Ovary (tissue), 3 donors: ENCODE data around the gene NEO1.

ENCODE experiments used
- CTCF ChIP-seq, 3 donors: fragments of 450-650 bp in 2 of 3; fragments of 200-600 bp in 1 of 3; IDR thresholded peaks; one replicate each; pipeline versions ENCODE4 v1.5.1 to v1.8.0; 2016 to 2022; ENCODE audit warnings: antibody characterized with exemption in 3 of 3, mild to moderate bottlenecking in 1 of 3
- EP300 ChIP-seq: sonication (generic); formaldehyde crosslinking; IDR thresholded peaks from one replicate; pipeline ENCODE4 v1.6.1; 2017; ENCODE audit warnings: antibody characterized with exemption
- POLR2A ChIP-seq: fragments of 450-650 bp; IDR thresholded peaks from one replicate; pipeline ENCODE4 v1.6.1; 2017; ENCODE audit warnings: antibody characterized with exemption, mild to moderate bottlenecking, moderate library complexity
- donor health status: DM: no; HTN: no; CAD: no.

GRCh38 chr15:73114064-73114463 lies 61.8 kb downstream of the NEO1 start:
- TF ChIP-seq CTCF (IDR thresholded peaks at IDR 0.05) = no peak
- no peak for TF ChIP-seq POLR2A
- TF ChIP-seq EP300 = no peak
